NB4 (cell line): ENCODE results near the gene UTP25.

Experiments used
- CTCF ChIP-seq: IDR thresholded peaks from one replicate; pipeline ENCODE4 v1.5.1; 2012; ENCODE audit warnings: low read depth, low read length
- MAX ChIP-seq: IDR thresholded peaks from 2 replicates; pipeline ENCODE4 v1.6.1; 2011; ENCODE audit warnings: low read depth, low read length

GRCh38 chr1:209831615-209832014, 3.8 kb downstream of the UTP25 start:
- TF ChIP-seq CTCF (no peak), MAX (no peak)
